ENCODE data around the gene PTPN5.

Gene PTPN5

GRCh38 chr11:18766015-18766414, 25.6 kb downstream of the PTPN5 start:
- H3K9ac ChIP-seq, result no peak overlapping the region
- H3K27me3 ChIP-seq, result no peaks in the 10 kb centered on the region
- H3K4me2 ChIP-seq, result no peak overlapping the region
- no peak overlapping the region for H3K4me3 ChIP-seq
- H4K20me1 ChIP-seq, result no peaks in the 10 kb centered on the region
- H3K36me3 ChIP-seq, result no peaks in the 10 kb centered on the region
- H3K27ac ChIP-seq, result no peak overlapping the region
- no peak for TF ChIP-seq Cebpa-rat (IDR thresholded peaks at IDR 0.05)
- H3K4me1 ChIP-seq, result peaks cover 6% of the 10 kb centered on the region; the same call in 1 of the 2 replicates
- H3K9me3 ChIP-seq, result no peaks in the 10 kb centered on the region

- no peak overlapping the region for H3K27ac ChIP-seq
- H3K9ac ChIP-seq, result no peak overlapping the region
- no peak overlapping the region for H3K4me3 ChIP-seq
- H3K36me3 ChIP-seq, result no peaks in the 10 kb centered on the region
- no peaks in the 10 kb centered on the region for H3K9me3 ChIP-seq
- TF ChIP-seq Cebpa-rat (IDR thresholded peaks at IDR 0.05), result 0 out of 2 replicates have a peak, but pooled peaks have one; percentile 33
- H4K20me1 ChIP-seq, result no peaks in the 10 kb centered on the region
- no peak overlapping the region for H3K4me2 ChIP-seq
- peaks cover 6% of the 10 kb centered on the region; the same call in 1 of the 2 replicates for H3K4me1 ChIP-seq
- no peaks in the 10 kb centered on the region for H3K27me3 ChIP-seq
These were observed 26.0 kb downstream of the PTPN5 start for GRCh38 chr11:18765554-18765953.

GRCh38 chr11:18761741-18762140, 29.9 kb downstream of the PTPN5 start:
- Histone ChIP-seq H3K4me3 (no peak overlapping the region), H3K27me3 (no peaks in the 10 kb centered on the region), H4K20me1 (no peaks in the 10 kb centered on the region), H3K27ac (no peak overlapping the region), H3K4me1 (no peaks in the 10 kb centered on the region), H3K4me2 (no peak overlapping the region), H3K9me3 (no peaks in the 10 kb centered on the region), H3K36me3 (no peaks in the 10 kb centered on the region), H3K9ac (no peak overlapping the region)
- no peak for TF ChIP-seq Cebpa-rat (IDR thresholded peaks at IDR 0.05)

GRCh38 chr11:18761144-18761543, 30.5 kb downstream of the PTPN5 start:
- Histone ChIP-seq H4K20me1 (no peaks in the 10 kb centered on the region), H3K27ac (no peak overlapping the region), H3K4me2 (no peak overlapping the region), H3K4me3 (no peak overlapping the region), H3K36me3 (no peaks in the 10 kb centered on the region), H3K9me3 (no peaks in the 10 kb centered on the region), H3K9ac (no peak overlapping the region), H3K4me1 (no peaks in the 10 kb centered on the region), H3K27me3 (no peaks in the 10 kb centered on the region)
- no peak for TF ChIP-seq Cebpa-rat (IDR thresholded peaks at IDR 0.05)

- Histone ChIP-seq H3K27me3 (no peaks in the 10 kb centered on the region), H3K27ac (no peak overlapping the region), H4K20me1 (no peaks in the 10 kb centered on the region), H3K9ac (no peak overlapping the region), H3K36me3 (no peaks in the 10 kb centered on the region), H3K4me2 (no peak overlapping the region), H3K9me3 (no peaks in the 10 kb centered on the region), H3K4me1 (peaks cover 9% of the 10 kb centered on the region), H3K4me3 (no peak overlapping the region)
- TF ChIP-seq Cebpa-rat (IDR thresholded peaks at IDR 0.05), result no peak
These were observed 33.8 kb downstream of the PTPN5 start for GRCh38 chr11:18757811-18758210.

GRCh38 chr11:18756889-18757288, 34.7 kb downstream of the PTPN5 start:
- no peaks in the 10 kb centered on the region for H3K9me3 ChIP-seq
- H3K27ac ChIP-seq, result no peak overlapping the region
- no peaks in the 10 kb centered on the region for H3K36me3 ChIP-seq
- no peak overlapping the region for H3K4me3 ChIP-seq
- no peaks in the 10 kb centered on the region for H3K27me3 ChIP-seq
- peaks cover 9% of the 10 kb centered on the region for H3K4me1 ChIP-seq
- no peak overlapping the region for H3K4me2 ChIP-seq
- TF ChIP-seq Cebpa-rat (IDR thresholded peaks at IDR 0.05), result no peak
- no peak overlapping the region for H3K9ac ChIP-seq
- H4K20me1 ChIP-seq, result no peaks in the 10 kb centered on the region

- Histone ChIP-seq H3K4me2 (no peak overlapping the region), H3K27me3 (no peaks in the 10 kb centered on the region), H3K36me3 (no peaks in the 10 kb centered on the region), H3K27ac (no peak overlapping the region), H3K4me1 (peaks cover 9% of the 10 kb centered on the region), H4K20me1 (no peaks in the 10 kb centered on the region), H3K9ac (no peak overlapping the region), H3K9me3 (no peaks in the 10 kb centered on the region), H3K4me3 (no peak overlapping the region)
- no peak for TF ChIP-seq Cebpa-rat (IDR thresholded peaks at IDR 0.05)
These were observed 37.3 kb downstream of the PTPN5 start for GRCh38 chr11:18754308-18754707.

GRCh38 chr11:18752502-18752901, 39.1 kb downstream of the PTPN5 start:
- Histone ChIP-seq H3K9ac (no peak overlapping the region), H3K27me3 (no peaks in the 10 kb centered on the region), H3K4me3 (no peak overlapping the region), H3K36me3 (no peaks in the 10 kb centered on the region), H3K4me1 (peaks cover 9% of the 10 kb centered on the region), H3K4me2 (no peak overlapping the region), H4K20me1 (no peaks in the 10 kb centered on the region), H3K9me3 (no peaks in the 10 kb centered on the region), H3K27ac (no peak overlapping the region)
- no peak for TF ChIP-seq Cebpa-rat (IDR thresholded peaks at IDR 0.05)

- Histone ChIP-seq H3K27me3 (no peaks in the 10 kb centered on the region), H3K4me3 (no peak overlapping the region), H3K9me3 (no peaks in the 10 kb centered on the region), H3K4me2 (no peak overlapping the region), H3K4me1 (peaks cover 9% of the 10 kb centered on the region), H4K20me1 (no peaks in the 10 kb centered on the region), H3K9ac (no peak overlapping the region), H3K27ac (no peak overlapping the region), H3K36me3 (no peaks in the 10 kb centered on the region)
- no peak for TF ChIP-seq Cebpa-rat (IDR thresholded peaks at IDR 0.05)
These were observed 40.7 kb downstream of the PTPN5 start for GRCh38 chr11:18750944-18751343.

GRCh38 chr11:18749681-18750319, 41.8 kb downstream of the PTPN5 start:
- no peak for TF ChIP-seq Cebpa-rat (IDR thresholded peaks at IDR 0.05)
- no peak overlapping the region for H3K4me3 ChIP-seq
- no peaks in the 10 kb centered on the region for H3K36me3 ChIP-seq
- no peaks in the 10 kb centered on the region for H4K20me1 ChIP-seq
- H3K27ac ChIP-seq, result no peak overlapping the region
- no peak overlapping the region for H3K9ac ChIP-seq
- no peaks in the 10 kb centered on the region for H3K27me3 ChIP-seq
- H3K4me2 ChIP-seq, result no peak overlapping the region
- H3K4me1 ChIP-seq, result peaks cover 9% of the 10 kb centered on the region
- H3K9me3 ChIP-seq, result no peaks in the 10 kb centered on the region
